Measurements from ENCODE around the gene COMMD3.

Gene COMMD3

DNA sequence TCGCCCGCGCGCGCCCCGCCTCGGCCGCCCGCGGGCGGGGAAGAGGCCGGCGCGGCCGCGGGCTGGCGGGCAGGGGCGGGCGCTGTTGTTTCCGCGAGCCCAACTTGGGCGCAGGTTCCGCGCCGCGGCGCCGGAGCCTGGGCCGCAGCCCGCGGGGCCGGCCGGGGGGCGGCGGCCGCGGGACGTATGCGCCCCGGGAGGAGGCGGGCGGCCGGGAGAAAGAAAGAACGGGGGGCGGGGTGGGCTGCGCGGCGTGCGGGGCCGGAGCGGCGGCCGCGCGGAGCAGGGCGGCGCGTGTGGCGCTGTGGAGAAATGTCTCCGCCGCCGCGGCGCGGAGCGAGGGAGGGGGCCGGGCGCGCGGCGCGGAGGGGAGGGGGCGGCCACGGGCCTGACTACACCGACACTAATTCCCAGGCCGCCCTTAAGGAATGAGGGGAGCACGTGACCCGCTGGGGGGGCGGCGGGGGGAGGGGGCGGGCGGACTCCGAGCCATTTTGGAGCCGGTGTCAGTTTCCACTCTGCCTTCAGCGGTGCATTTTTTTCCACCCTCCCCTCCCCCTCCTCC, 4.5 kb downstream of the COMMD3 start, which contains the start of gene BMI1:
BMI1 (plus strand) TSS at position 509 of the 565 bp plus-strand sequence. CDS start 5,351 bp downstream, outside the sequence.
- Histone ChIP-seq H3K27me3 (ENCODE audit: low read depth, low read length) (peaks cover 12% of the 10 kb centered on the region), H3K9me3 (ENCODE audit: control insufficient read depth in 1 of 2, low read length in 2 of 2) (no peaks in the 10 kb centered on the region), H3K27ac (ENCODE audit: low read length) (peak within 1 kb of the TSS; percentile 77), H3K4me3 (ENCODE audit: low read depth in 1 of 2, low read length in 2 of 2) (peak within 1 kb of the TSS; percentile 65 to 87), H3K4me1 (ENCODE audit: control insufficient read depth in 1 of 2, insufficient read depth in 2 of 2, low read length in 2 of 2) (peaks cover 26 to 62% of the 10 kb centered on the region in 2 donors), H3K36me3 (ENCODE audit: control insufficient read depth in 1 of 2, insufficient read depth in 2 of 2, low read length in 2 of 2) (no peaks in the 10 kb centered on the region)

GRCh38 chr10:22321156-22321923, 5.2 kb downstream of the COMMD3 start:
- H3K4me3 ChIP-seq (ENCODE audit: low read depth in 1 of 2, low read length in 2 of 2) = peak overlapping the region; percentile 49 to 87
- H3K27ac ChIP-seq (ENCODE audit: low read length) = peak overlapping the region; percentile 67
- H3K36me3 ChIP-seq (ENCODE audit: control insufficient read depth in 1 of 2, insufficient read depth in 2 of 2, low read length in 2 of 2) = no peaks in the 10 kb centered on the region
- H3K27me3 ChIP-seq (ENCODE audit: low read depth, low read length) = peaks cover 12% of the 10 kb centered on the region
- peaks cover 26 to 59% of the 10 kb centered on the region in 2 donors for H3K4me1 ChIP-seq (ENCODE audit: control insufficient read depth in 1 of 2, insufficient read depth in 2 of 2, low read length in 2 of 2)
- no peaks in the 10 kb centered on the region for H3K9me3 ChIP-seq (ENCODE audit: control insufficient read depth in 1 of 2, low read length in 2 of 2)

- H3K4me1 ChIP-seq (ENCODE audit: control insufficient read depth in 1 of 2, insufficient read depth in 2 of 2, low read length in 2 of 2) = peaks cover 26 to 54% of the 10 kb centered on the region in 2 donors
- H3K27ac ChIP-seq (ENCODE audit: low read length) = no peak overlapping the region
- H3K27me3 ChIP-seq (ENCODE audit: low read depth, low read length) = peaks cover 12% of the 10 kb centered on the region
These were observed 5.9 kb downstream of the COMMD3 start for GRCh38 chr10:22321924-22322640.

DNA sequence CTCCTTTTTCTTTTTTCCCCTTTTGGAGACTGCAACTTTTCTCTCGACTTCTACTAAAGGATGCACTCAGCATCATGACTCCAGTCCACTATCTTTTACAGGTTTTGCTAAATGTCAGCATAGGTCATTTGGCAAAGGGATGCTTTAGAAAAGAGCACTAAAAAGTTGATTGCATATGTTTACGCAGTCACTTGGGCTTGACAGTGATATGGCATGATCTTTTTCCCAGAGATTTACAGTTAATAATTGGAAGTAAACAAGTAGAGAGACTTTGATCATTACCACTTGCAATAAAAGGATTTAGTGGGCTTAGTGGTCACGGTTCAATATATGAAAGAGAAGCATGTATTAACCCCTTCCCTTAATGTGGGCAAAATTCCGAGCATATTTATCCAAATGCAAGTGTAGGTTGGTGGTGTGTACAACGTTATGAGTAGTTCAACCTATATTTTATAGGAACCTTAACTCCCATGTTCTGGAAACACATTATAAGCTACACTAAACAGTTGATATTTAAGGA, 6.5 kb downstream of the COMMD3 start:
- no peak overlapping the region for H3K27ac ChIP-seq (ENCODE audit: low read length)
- peaks cover 12% of the 10 kb centered on the region for H3K27me3 ChIP-seq (ENCODE audit: low read depth, low read length)
- H3K36me3 ChIP-seq (ENCODE audit: control insufficient read depth in 1 of 2, insufficient read depth in 2 of 2, low read length in 2 of 2) = no peaks in the 10 kb centered on the region
- H3K9me3 ChIP-seq (ENCODE audit: control insufficient read depth in 1 of 2, low read length in 2 of 2) = no peaks in the 10 kb centered on the region
- H3K4me1 ChIP-seq (ENCODE audit: control insufficient read depth in 1 of 2, insufficient read depth in 2 of 2, low read length in 2 of 2) = peaks cover 26 to 48% of the 10 kb centered on the region in 2 donors
- H3K4me3 ChIP-seq (ENCODE audit: low read depth in 1 of 2, low read length in 2 of 2) = peak overlapping the region; percentile 65 to 79

More at GRCh38 chr10:22321924-22322640, 5.9 kb downstream of the COMMD3 start:
- no peaks in the 10 kb centered on the region for H3K9me3 ChIP-seq (ENCODE audit: control insufficient read depth in 1 of 2, low read length in 2 of 2)
- no peaks in the 10 kb centered on the region for H3K36me3 ChIP-seq (ENCODE audit: control insufficient read depth in 1 of 2, insufficient read depth in 2 of 2, low read length in 2 of 2)
- peak overlapping the region; percentile 65 to 79 for H3K4me3 ChIP-seq (ENCODE audit: low read depth in 1 of 2, low read length in 2 of 2)

GRCh38 chr10:22323538-22324305, 7.5 kb downstream of the COMMD3 start:
- H3K27ac ChIP-seq (ENCODE audit: low read length) = no peak overlapping the region
- H3K9me3 ChIP-seq (ENCODE audit: control insufficient read depth in 1 of 2, low read length in 2 of 2) = no peaks in the 10 kb centered on the region
- peak overlapping the region in 1 of 2 donors; percentile 79 for H3K4me3 ChIP-seq (ENCODE audit: low read depth in 1 of 2, low read length in 2 of 2)
- peaks cover 12% of the 10 kb centered on the region for H3K27me3 ChIP-seq (ENCODE audit: low read depth, low read length)
- peaks cover 4% of the 10 kb centered on the region in 2 donors for H3K36me3 ChIP-seq (ENCODE audit: control insufficient read depth in 1 of 2, insufficient read depth in 2 of 2, low read length in 2 of 2)
- H3K4me1 ChIP-seq (ENCODE audit: control insufficient read depth in 1 of 2, insufficient read depth in 2 of 2, low read length in 2 of 2) = peaks cover 20 to 39% of the 10 kb centered on the region in 2 donors

DNA sequence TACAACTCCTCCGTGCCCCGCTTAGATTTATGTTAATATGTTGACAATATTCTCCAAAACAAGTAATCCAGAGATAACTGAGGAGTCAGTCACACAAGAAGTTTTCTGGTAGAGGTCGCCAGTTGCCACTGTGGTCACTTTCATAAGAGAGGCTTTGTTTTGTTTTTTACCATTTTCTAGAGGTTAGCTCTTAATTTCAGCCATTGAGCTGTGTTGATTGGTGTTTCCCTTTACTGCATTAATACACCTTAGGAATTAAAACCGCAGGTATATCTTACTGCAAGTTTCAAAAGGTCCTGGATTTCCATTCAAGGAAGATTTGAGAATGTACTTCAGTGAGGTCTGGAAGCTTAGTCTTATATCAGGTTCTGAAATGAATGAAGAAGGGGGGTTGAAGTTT, 8.2 kb downstream of the COMMD3 start:
- peaks cover 20 to 35% of the 10 kb centered on the region in 2 donors for H3K4me1 ChIP-seq (ENCODE audit: control insufficient read depth in 1 of 2, insufficient read depth in 2 of 2, low read length in 2 of 2)
- H3K27ac ChIP-seq (ENCODE audit: low read length) = no peak overlapping the region
- H3K36me3 ChIP-seq (ENCODE audit: control insufficient read depth in 1 of 2, insufficient read depth in 2 of 2, low read length in 2 of 2) = peaks cover 10% of the 10 kb centered on the region in 2 donors
- H3K9me3 ChIP-seq (ENCODE audit: control insufficient read depth in 1 of 2, low read length in 2 of 2) = no peaks in the 10 kb centered on the region
- H3K4me3 ChIP-seq (ENCODE audit: low read depth in 1 of 2, low read length in 2 of 2) = peak overlapping the region; percentile 70 to 82
- peaks cover 12% of the 10 kb centered on the region for H3K27me3 ChIP-seq (ENCODE audit: low read depth, low read length)

DNA sequence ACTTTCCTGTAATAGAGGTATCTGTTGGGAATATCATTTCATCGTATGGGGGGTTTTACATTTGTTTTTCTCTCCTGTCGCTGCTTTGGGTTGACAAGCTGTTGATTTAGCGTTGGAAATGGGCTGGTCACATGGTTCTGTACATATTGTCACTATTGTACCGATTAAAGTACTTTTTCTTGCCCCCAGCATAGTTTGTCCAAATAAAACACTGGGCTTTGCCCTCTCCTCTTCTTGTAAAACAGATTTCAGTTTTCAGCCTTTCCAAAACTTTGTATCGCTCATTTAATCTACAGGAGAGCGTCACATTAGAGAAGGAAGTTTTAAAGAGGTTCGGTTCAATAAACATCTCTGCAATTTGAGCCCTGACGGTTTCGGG, 8.7 kb downstream of the COMMD3 start:
- Histone ChIP-seq H3K27me3 (ENCODE audit: low read depth, low read length) (peaks cover 12% of the 10 kb centered on the region), H3K4me1 (ENCODE audit: control insufficient read depth in 1 of 2, insufficient read depth in 2 of 2, low read length in 2 of 2) (peaks cover 20 to 30% of the 10 kb centered on the region in 2 donors), H3K9me3 (ENCODE audit: control insufficient read depth in 1 of 2, low read length in 2 of 2) (no peaks in the 10 kb centered on the region), H3K4me3 (ENCODE audit: low read depth in 1 of 2, low read length in 2 of 2) (peak overlapping the region; percentile 70 to 82), H3K27ac (ENCODE audit: low read length) (no peak overlapping the region), H3K36me3 (ENCODE audit: control insufficient read depth in 1 of 2, insufficient read depth in 2 of 2, low read length in 2 of 2) (peaks cover 14 to 15% of the 10 kb centered on the region in 2 donors)

- Histone ChIP-seq H3K9me3 (ENCODE audit: control insufficient read depth in 1 of 2, low read length in 2 of 2) (no peaks in the 10 kb centered on the region), H3K36me3 (ENCODE audit: control insufficient read depth in 1 of 2, insufficient read depth in 2 of 2, low read length in 2 of 2) (peaks cover 16 to 21% of the 10 kb centered on the region in 2 donors), H3K27ac (ENCODE audit: low read length) (peak overlapping the region; percentile 48), H3K4me3 (ENCODE audit: low read depth in 1 of 2, low read length in 2 of 2) (peak overlapping the region; percentile 70 to 82), H3K4me1 (ENCODE audit: control insufficient read depth in 1 of 2, insufficient read depth in 2 of 2, low read length in 2 of 2) (peaks cover 20 to 27% of the 10 kb centered on the region in 2 donors), H3K27me3 (ENCODE audit: low read depth, low read length) (peaks cover 12% of the 10 kb centered on the region)
These were observed 9.3 kb downstream of the COMMD3 start for GRCh38 chr10:22325272-22326144.

- H3K4me3 ChIP-seq (ENCODE audit: low read depth in 1 of 2, low read length in 2 of 2) = peak overlapping the region; percentile 57 to 58
- peak overlapping the region; percentile 48 for H3K27ac ChIP-seq (ENCODE audit: low read length)
- peaks cover 16 to 21% of the 10 kb centered on the region in 2 donors for H3K36me3 ChIP-seq (ENCODE audit: control insufficient read depth in 1 of 2, insufficient read depth in 2 of 2, low read length in 2 of 2)
- peaks cover 12% of the 10 kb centered on the region for H3K27me3 ChIP-seq (ENCODE audit: low read depth, low read length)
- no peaks in the 10 kb centered on the region for H3K9me3 ChIP-seq (ENCODE audit: control insufficient read depth in 1 of 2, low read length in 2 of 2)
- peaks cover 20 to 27% of the 10 kb centered on the region in 2 donors for H3K4me1 ChIP-seq (ENCODE audit: control insufficient read depth in 1 of 2, insufficient read depth in 2 of 2, low read length in 2 of 2)
These were observed 10.0 kb downstream of the COMMD3 start for GRCh38 chr10:22326145-22326702.

DNA sequence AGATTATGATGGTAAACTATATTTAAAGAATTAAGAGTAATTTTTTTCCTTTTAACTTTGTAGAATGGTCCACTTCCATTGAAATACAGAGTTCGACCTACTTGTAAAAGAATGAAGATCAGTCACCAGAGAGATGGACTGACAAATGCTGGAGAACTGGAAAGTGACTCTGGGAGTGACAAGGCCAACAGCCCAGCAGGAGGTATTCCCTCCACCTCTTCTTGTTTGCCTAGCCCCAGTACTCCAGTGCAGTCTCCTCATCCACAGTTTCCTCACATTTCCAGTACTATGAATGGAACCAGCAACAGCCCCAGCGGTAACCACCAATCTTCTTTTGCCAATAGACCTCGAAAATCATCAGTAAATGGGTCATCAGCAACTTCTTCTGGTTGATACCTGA, 13.0 kb downstream of the COMMD3 start:
- peaks cover 10 to 13% of the 10 kb centered on the region in 2 donors for H3K4me1 ChIP-seq (ENCODE audit: control insufficient read depth in 1 of 2, insufficient read depth in 2 of 2, low read length in 2 of 2)
- H3K4me3 ChIP-seq (ENCODE audit: low read depth in 1 of 2, low read length in 2 of 2) = no peak overlapping the region
- peaks cover 0 to 4% of the 10 kb centered on the region in 2 donors for H3K9me3 ChIP-seq (ENCODE audit: control insufficient read depth in 1 of 2, low read length in 2 of 2)
- no peak overlapping the region for H3K27ac ChIP-seq (ENCODE audit: low read length)
- peaks cover 16 to 21% of the 10 kb centered on the region in 2 donors for H3K36me3 ChIP-seq (ENCODE audit: control insufficient read depth in 1 of 2, insufficient read depth in 2 of 2, low read length in 2 of 2)
- peaks cover 11% of the 10 kb centered on the region for H3K27me3 ChIP-seq (ENCODE audit: low read depth, low read length)

Data from muscle layer of duodenum (tissue), 2 donors.